HS-27A (cell line): Measurements from ENCODE around the gene DCTPP1.
"Not testable (repeated sequence)": the region's sequence is repeated elsewhere in the genome, so short reads cannot be mapped to it uniquely, and the experiment has no call there.

Source experiments
- DNase-seq: peaks from one replicate; pipeline ENCODE4 v3.0.0-alpha.2; 2012; ENCODE audit warnings: low read depth, missing footprints

The DCTPP1 gene

DNA sequence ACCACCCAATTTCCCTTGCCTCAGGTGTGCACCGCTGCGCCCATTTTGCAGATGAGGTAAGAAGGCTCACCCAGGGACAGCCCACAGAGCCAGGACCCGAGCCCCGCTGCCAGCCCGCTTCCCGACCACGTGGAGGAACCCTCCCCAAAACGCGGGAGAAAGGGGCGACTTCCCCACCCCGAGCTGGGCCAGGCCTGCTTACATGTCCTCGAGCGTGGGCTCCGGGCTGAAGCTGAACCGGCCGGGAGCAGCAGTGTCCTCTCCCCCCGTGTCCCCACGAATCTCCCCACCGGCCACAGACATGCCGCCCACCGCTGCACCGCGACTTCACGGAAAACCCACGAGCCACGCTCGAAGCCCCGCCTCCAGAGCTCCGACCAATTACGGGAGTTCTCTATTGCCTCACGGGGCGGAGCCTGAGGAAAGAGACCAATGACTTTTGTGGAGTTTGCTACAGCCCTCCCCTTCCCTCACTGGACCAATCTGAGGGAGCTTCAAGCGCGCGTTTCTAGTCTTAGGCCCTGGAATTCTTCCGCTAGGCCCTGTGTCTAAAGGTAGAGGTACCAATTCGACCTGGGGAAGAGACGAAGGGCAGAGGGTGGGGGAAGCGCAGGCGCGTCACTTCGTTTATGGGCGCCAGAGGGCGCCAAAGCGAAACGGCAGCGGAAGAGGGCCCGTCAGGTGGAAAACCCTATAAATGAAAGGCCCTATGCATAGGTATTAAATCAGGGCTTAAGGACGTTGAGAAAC lies at the start of gene DCTPP1:
TSS of gene DCTPP1 (minus strand) at position 353 of the 750 bp plus-strand sequence. CDS start at position 303, 50 bp downstream.
- peak; percentile 98 for DNase-seq

DNA sequence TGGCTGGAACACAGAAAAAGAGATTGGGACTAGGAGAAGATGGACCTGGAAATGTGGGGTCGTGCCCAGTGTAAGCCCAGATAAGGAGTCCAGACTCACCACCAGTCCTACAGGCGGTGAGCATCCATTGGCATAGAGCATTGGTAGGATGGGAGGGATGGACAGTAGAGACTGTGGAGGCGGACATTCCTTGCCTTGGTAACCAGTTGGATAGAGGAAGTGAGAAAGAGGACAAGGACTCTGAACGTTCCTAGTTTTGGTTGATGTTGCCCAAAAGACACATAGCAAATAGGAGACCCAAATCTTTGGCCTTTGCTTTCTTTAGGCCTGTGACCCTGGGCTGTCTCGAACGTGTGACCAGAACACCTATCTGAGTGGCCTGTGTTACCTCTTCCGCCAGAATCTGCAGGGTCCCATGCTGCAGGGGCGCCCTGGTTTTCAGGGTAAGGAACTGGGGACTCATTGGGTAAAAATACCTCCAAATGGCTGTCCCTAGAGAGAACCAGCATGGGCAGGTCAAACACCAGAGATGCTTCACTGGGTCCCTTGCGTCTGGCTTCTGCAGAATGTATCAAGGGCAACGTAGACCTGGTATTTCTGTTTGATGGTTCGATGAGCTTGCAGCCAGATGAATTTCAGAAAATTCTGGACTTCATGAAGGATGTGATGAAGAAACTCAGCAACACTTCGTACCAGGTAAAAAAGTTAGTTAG lies 49.1 kb upstream of the DCTPP1 start:
- DNase-seq: no peak

DNA sequence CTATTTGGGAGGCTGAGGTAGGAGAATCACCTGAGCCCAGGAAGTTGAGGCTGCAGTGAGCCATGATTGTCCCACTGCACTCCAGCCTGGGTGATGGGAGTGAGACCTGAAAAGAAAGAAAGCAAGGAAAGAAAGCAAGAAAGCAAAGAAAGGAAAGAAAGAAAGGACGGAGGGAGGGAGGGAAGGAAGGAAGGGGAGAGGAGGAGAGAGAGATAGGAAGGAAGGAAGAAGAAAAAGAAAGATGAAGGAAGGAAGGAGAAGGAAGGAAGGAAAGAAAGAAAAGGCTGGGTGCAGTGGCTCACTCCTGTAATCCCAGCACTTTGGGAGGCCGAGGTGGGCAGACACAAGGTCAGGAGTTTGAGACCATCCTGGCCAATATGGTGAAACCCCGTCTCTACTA lies 47.9 kb upstream of the DCTPP1 start:
- not testable (repeated sequence) for DNase-seq

DNA sequence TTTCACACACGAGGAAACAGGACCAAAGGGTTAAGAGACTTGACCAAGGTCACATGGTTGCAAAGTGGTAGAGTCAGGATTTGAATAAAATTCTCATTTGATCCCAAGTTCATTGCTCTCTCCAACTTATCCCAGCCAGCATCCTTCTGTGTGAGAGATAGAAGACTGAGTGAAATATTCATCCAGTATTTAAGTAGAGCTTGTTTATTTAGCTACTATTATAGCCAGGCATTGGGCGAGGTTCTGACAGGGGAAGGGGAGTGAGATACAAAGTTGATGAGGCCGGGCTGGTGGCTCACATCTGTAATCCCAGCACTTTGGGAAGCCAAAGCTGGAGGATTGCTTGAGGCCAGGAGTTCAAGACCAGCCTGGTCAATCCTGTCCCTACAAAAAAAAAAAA lies 47.2 kb upstream of the DCTPP1 start:
- no peak for DNase-seq

DNA sequence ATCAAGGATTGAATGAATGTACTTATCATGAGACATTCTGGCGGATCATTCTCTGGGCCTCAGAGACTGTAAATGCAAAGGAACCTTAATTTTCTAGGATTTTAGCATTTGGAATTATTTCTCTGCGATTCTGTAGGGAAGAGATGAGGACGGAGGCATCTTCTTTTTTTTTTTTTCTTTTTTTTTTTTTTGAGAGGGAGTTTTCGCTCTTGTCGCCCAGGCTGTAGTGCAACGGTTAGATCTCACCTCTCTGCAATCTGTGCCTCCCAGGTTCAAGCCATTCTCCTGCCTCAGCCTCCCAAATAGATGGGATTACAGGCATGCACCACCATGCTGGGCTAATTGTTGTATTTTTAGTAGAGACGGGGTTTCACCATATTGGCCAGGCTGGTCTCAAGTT lies 44.9 kb upstream of the DCTPP1 start:
- DNase-seq: no peak

DNA sequence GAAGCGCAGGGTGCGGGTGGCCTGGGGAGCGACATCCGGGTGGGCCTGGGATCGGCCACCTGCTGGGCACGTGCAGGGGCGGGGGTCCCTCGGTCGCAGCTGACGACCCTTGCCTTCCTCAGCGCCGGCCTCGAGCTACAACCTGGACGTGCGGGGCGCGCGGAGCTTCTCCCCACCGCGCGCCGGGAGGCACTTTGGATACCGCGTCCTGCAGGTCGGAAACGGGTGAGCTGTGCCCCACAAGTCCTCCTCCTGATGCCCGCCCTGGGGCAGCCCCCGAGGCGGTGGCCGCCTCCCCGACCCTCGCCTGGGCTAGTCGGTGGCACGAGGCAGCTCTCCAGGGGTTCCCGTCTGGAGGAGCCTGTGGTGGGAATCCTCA lies 44.2 kb upstream of the DCTPP1 start:
- no peak for DNase-seq

DNA sequence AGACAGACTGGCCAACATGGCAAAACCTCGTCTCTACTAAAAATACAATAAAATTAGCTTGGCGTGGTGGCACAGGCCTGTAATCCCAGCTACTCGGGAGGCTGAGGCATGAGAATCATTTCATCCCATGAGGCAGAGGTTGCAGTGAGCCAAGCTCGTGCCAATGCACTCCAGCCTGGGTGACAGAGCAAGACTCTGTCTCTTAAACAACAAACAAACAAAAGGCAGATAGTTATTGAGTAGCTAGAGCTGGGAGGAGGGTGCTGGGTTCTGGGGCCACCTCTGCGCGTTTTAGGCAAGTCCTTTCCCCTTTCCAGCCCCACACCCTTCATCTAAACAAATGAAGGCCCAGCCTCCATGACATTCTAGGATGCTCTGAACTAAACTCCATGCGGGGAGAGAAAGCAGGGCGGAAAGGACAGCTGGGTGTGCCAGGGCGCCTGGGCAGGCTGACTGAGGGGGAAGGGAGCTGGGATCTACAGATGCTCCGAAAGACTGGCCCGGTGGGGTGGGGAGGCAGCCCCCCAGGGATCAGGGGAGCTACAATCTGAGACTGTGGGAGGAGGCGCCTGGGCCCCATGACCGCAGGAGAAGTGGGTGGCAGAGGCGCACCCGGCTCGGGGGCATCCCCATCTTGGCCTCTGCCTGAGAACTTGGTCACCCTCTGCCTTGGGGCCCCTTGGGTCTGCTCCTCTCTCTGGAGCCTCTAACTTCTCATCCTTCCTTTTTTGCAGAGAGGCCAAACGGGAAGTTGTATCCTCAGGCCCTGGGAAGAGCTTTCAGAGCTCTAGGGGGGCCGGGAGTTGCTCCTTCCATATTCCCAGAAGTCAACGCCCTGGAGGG lies 43.6 kb upstream of the DCTPP1 start:
- DNase-seq: no peak

DNA sequence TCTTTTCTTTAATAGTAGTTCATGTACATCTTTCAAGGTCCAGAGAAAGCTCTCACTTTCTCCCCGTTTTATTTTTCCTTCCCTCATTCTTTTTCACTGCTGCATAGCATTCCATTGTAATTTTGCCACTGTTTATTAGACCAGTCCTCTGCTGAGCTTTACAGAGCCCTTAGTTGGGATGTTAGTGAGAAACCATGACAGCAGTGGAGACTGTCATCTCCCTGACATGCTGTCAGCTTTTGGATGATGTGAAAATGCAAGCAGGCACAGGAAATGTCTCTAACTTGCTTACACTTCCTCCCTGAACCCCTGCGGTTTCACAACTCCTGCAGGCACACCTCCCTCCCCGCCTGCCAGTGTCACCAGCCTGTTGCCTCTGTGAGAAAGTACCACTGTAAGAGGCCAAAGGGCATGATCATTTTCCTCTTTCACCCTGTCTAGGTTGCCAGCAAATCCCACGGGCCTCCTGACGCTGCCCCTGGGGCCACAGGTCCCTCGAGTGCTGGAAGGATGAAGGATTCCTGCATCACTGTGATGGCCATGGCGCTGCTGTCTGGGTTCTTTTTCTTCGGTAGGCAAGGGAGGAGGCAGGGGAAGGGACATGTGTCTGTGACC lies 42.6 kb upstream of the DCTPP1 start, which contains the start of gene ITGAL:
TSS of gene ITGAL (plus strand) at position 415 of the 615 bp plus-strand sequence. CDS start at position 511, 96 bp downstream.
- no peak for DNase-seq

DNA sequence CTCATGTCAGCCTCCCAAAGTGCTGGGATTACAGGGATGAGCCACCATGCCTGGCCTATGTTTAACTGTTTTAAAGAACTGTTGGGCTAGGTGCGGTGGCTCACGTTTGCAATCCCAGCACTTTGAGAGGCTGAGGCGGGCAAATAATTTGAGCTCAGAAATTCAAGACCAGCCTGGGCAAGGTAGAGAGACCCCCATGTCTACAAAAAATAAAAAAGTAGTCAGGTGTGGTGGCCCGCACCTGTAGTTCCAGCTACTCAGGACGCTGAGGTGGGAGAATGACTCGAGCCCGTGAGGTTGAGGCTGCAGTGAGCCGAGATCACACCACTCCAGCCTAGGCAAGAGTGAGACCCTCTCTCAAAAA lies 40.8 kb upstream of the DCTPP1 start:
- no peak for DNase-seq

DNA sequence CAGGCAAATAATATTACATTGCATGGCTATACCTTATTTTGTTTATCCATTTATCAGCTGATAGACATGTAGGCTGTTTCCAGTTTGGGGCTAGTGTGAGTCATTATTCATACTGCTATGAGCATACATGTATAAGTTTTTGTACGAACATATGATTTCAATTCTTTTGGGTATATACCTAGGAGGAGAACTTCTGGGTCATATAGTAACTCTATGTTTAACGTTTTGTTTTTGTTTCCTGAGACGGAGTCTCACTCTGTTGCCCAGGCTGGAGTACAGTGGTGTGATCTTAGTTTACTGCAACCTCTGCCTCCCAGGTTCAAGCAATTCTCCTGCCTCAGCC lies 40.3 kb upstream of the DCTPP1 start:
- no peak for DNase-seq

DNA sequence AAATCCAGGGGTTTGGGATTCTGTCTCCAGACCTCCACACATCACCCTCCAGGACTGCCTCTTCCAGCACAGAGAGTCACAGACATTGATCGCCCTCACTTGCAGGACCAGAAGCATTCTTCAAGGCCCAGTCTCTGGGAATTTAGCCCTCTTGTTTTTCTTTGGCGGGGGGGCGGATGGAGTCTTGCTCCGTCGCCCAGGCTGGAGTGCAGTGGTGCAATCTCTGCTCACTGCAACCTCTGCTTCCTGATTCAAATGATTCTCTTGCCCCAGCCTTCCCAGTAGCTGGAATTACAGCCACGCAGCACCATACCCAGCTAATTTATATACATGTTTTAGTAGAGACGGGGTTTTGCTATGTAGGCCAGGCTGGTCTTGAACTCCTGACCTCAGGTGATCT lies 34.2 kb upstream of the DCTPP1 start:
- no peak for DNase-seq

DNA sequence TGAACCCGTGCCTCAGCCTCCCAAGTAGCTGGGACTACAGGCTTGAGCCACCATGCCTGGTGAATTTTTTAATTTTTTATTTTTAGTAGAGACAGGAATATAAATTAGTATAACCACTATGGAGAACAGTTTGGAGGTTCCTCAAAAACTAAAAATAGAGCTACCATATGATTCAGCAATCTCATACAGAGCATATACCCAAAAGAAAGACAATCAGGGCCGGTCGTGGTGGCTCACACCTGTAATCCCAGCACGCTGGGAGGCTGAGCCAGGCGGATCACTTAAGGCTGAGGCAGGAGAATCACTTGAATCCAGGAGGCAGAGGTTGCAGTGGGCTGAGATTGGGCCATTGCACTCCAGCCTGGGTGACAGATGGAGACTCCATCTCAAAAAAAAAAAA lies 31.6 kb upstream of the DCTPP1 start:
- DNase-seq: not testable (repeated sequence)

DNA sequence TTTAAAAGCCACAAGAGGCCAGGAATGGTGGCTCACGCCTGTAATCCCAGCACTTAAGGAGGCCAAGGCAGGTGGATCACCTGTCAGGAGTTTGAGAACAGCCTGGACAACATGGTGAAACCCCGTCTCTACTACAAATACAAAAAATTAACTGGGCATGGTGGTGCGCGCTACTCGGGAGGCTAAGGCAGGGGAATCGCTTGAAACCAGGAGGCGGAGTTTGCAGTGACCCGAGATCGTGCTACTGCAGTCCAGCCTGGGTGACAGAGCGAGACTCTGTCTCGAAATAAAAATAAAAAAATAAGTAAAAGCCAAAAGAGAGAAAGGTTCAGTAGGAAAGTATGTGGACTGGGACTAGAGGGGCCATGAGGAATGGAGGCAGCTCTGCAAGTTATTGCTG lies 29.6 kb upstream of the DCTPP1 start:
- DNase-seq: no peak

DNA sequence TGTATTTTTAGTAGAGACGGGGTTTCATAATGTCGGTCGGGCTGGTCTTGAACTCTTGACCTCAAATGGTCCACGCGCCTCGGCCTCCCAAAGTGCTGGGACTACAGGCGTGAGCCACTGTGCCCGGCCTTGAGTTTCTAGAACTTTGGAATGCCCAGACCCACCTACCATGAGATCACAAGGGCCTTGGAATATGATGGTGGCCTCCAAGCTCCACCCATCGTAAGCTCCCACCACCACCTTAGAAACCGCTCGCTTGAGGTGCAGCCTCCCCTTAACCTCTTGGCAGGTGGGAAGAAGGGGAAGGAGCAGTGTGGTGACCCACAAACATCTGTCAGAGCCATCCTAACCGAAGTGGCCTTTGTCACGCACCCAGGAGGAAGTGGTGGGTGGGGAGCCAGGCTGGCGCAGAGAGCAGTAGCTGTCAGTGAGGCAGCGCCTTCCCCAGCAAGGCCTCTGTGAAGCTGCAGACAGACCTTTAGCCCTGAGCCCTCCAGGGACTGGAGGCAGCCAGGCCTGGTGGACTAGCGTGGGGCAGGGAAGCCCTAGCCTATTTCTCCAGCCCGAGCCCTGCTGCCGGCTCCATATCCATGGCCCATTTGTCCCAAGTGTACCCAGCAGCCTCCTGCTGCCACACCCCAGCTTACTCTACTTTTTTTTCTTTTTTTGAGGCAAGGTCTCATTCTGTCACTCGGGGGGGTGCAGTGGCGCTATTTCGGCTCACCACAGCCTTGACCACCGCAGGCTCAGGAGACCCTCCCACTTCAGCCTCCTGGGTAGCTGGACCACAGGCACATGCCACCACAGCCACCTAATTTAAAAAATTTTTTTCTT lies 28.9 kb upstream of the DCTPP1 start:
- no peak for DNase-seq

DNA sequence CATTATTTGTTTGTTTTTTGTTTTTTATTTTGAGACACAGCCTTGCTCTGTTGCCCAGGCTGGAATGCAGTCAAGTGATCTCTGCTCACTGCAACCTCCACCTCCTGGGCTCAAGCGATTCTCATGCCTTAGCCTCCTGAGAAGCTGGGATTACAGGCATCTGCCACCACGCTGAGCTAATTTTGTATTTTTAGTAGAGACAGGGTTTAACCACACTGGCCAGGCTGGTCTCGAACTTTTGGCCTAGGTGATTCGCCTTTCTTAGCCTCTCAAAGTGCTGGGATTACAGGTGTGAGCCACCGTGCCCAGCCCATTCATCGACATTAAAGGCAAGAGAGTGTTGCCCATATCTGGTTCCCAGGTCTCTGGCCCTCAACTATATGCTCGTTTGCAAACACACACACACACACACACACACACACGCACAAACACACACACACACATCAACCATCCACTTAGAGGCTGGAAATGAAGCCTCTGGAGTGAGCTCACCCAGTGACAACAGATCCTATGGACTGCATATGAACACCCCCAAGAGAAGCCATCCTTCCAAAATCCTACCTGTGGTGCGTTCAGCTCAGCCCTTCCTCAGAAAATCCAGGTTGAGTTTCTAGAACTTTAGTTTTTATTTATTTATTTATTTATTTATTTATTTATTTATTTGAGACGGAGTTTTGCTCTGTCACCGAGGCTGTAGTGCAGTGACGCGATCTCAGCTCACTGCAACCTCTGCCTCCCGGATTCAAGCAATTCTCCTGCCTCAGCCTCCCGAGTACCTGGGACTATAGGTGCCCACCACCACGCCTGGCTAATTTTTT lies 28.1 kb upstream of the DCTPP1 start:
- DNase-seq: no peak

DNA sequence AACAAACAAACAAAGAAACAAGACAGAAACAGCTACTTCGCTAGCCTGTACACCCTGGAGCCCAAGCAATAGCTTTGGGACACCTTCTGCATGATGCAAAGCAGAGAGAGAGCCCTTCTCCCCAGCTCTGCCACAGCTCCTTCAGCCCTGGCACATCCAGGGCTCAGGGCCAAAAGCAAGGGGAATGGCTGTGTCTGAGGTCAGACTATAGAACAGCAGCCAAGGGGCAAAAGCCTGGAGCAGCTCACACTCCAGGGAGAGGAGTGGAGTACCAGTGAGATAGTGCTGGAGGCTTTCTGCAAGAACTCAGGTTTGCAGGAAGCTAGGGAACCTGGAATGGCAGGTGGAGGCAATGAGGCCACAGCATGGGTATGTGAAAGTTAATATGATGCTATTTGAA lies 27.4 kb upstream of the DCTPP1 start:
- DNase-seq: no peak

DNA sequence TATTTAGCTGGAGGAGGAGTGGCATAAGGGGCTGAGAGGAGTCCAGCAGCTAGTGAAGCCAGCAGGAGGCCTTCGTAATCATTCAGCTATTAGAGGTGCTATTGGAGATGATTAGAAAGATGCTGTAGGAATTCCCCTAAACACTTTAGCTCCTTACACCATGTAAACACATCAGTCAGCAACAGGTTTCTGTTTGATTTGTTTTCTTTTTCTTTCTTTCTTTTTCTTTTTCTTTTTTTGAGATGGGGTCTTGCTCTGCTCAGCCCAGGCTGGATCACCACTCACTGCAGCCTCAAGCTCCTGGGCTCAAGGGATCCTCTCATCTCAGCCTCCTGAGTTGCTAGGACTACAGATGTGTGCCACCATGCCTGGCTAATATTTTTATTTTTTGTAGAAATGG lies 26.5 kb upstream of the DCTPP1 start:
- no peak for DNase-seq

DNA sequence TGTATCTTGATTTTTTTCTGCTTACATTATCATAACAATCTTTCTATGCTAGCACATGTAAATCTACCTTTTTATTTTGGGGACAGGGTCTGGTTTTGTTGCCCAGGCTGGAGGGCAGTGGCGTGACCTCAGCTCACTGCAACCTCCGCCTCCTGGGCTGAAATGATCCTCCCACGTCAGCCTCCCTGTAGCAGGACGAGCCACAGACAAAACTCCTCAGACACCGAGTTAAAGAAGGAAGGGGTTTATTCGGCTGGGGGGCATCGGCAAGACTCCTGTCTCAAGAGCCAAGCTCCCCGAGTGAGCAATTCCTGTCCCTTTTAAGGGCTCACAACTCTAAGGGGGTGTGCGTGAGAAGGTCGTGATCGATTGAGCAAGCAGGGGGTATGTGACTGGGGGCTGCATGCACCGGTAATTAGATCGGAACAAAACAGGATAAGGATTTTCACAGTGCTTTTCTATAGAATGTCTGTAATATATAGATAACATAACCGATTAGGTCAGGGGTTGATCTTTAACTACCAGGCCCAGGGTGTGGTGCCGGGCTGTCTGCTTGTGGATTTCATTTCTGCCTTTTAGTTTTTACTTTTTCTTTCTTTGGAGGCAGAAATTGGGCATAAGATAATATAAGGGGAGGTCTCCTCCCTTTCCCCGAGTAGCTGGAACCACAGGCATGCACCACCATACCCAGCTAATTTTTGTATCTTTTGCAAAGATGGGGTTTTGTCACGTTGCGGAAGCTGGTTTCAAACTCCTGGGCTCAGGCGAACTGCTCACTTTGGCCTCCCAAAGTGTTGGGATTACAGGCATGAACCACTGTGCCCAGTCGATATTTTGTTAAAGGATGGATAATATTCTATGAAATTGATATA lies 23.1 kb upstream of the DCTPP1 start:
- not testable (repeated sequence) for DNase-seq

DNA sequence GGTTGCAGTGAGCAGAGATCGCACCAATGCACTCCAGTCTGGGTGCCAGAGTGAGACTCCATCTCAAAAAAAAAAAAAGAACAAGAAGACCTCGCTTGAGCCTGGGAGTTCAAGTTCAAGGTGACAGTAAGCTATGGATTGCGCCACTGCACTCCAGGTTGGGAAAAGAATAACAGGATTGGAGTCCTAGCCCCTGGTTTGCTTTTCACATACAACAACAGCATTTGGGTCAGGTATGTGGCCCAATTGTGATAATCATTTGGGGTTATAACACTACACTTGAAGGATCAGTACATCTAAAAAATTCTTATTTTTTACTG lies 19.2 kb upstream of the DCTPP1 start:
- DNase-seq: no peak
